GM18519 (cell line): ENCODE results near the gene ZMIZ2.
A peak's percentile ranks its signal among the peaks of the same experiment; 100 is the strongest.
"Not testable (repeated sequence)": the region's sequence is repeated elsewhere in the genome, so short reads cannot be mapped to it uniquely, and the experiment has no call there.

ENCODE experiments used
- ATAC-seq: cut with Tn5 transposase; IDR thresholded peaks from one replicate; pipeline ENCODE4 v1.9.1; 2021; ENCODE audit warnings: mild to moderate bottlenecking, moderate library complexity; ENCODE audit not compliant: unreplicated experiment, low FRiP score

ZMIZ2 gene

GRCh38 chr7:44768628-44769371 lies 20.2 kb downstream of the ZMIZ2 start:
- no peak for ATAC-seq

GRCh38 chr7:44769376-44769775 lies 20.7 kb downstream of the ZMIZ2 start:
- no peak for ATAC-seq

GRCh38 chr7:44769776-44770294 lies 21.2 kb downstream of the ZMIZ2 start:
- no peak for ATAC-seq

- no peak for ATAC-seq
Observed at GRCh38 chr7:44771358-44771757, 22.7 kb downstream of the ZMIZ2 start.

GRCh38 chr7:44772440-44772839 lies 23.8 kb downstream of the ZMIZ2 start:
- ATAC-seq: no peak

- ATAC-seq: no peak
Observed at GRCh38 chr7:44772867-44773266, 24.2 kb downstream of the ZMIZ2 start.

- not testable (repeated sequence) for ATAC-seq
Observed at GRCh38 chr7:44774486-44774885, 25.8 kb downstream of the ZMIZ2 start.

GRCh38 chr7:44775383-44776107 lies 26.9 kb downstream of the ZMIZ2 start:
- ATAC-seq: no peak

- no peak for ATAC-seq
Observed at GRCh38 chr7:44776211-44776610, 27.6 kb downstream of the ZMIZ2 start.

GRCh38 chr7:44782460-44782859 lies 33.8 kb downstream of the ZMIZ2 start:
- no peak for ATAC-seq

- no peak for ATAC-seq
Observed at GRCh38 chr7:44783407-44783806, 34.8 kb downstream of the ZMIZ2 start.

- ATAC-seq: no peak
Observed at GRCh38 chr7:44784364-44784763, 35.7 kb downstream of the ZMIZ2 start.

- not testable (repeated sequence) for ATAC-seq
Observed at GRCh38 chr7:44785218-44785617, 36.6 kb downstream of the ZMIZ2 start.

GRCh38 chr7:44787041-44787440 lies 38.4 kb downstream of the ZMIZ2 start:
- ATAC-seq: no peak

GRCh38 chr7:44787762-44788161 lies 39.1 kb downstream of the ZMIZ2 start:
- ATAC-seq: no peak

- no peak for ATAC-seq
Observed at GRCh38 chr7:44789990-44790389, 41.3 kb downstream of the ZMIZ2 start.

- ATAC-seq: no peak
Observed at GRCh38 chr7:44791278-44792219, 42.9 kb downstream of the ZMIZ2 start.

GRCh38 chr7:44793919-44794318 lies 45.3 kb downstream of the ZMIZ2 start:
- ATAC-seq: no peak

GRCh38 chr7:44794331-44794730 lies 45.7 kb downstream of the ZMIZ2 start:
- ATAC-seq: no peak

GRCh38 chr7:44796034-44796503 lies 47.4 kb downstream of the ZMIZ2 start:
- ATAC-seq: peak; percentile 13
